ENCODE results near the gene DPP10.

The DPP10 gene

GRCh38 chr2:115163572-115163971 lies 721.1 kb downstream of the DPP10 start:
- DNase-seq = no peak

GRCh38 chr2:115165529-115166109 lies 723.2 kb downstream of the DPP10 start:
- no peak for DNase-seq

GRCh38 chr2:115168457-115168856 lies 726.0 kb downstream of the DPP10 start:
- no peak for DNase-seq

DNA sequence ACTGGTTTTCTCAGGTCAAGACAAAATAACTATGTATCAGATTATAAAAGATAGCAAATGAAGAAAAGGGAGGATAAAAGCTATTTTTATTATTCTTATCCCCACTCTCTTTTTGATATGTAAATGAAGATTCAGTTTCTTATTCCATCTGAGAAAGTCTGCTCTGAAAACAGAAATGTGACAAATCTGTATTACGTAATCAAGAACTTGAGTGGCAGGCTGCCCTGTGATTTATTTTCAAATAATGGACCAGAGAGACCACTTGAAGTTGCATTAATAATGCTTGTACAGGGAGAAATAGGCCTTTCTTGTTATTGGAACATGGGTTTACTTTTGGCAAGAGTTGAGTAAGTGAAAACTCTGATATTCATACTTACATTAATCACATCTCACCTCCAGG lies 727.4 kb downstream of the DPP10 start:
- DNase-seq = no peak

GRCh38 chr2:115171751-115172150 lies 729.3 kb downstream of the DPP10 start:
- DNase-seq = no peak

DNA sequence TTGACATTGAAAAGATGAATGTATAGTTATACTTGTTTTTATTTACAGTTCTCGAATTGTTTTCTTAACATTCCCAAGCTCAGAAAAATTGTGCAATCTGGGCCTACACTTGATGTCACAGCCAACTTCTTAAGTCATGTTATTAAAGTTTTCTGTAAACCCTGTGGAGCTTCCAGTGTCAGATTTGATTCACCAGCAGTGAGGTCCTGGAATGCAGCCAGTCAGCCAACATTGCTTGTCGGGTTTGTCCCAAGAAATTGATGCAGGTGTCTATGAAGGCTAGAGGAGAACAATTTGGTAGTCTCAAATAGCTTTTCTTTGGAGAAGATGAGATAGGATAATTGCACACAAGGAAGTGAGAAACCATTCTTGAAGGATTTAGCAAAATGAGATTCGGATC lies 732.2 kb downstream of the DPP10 start:
- no peak for DNase-seq

DNA sequence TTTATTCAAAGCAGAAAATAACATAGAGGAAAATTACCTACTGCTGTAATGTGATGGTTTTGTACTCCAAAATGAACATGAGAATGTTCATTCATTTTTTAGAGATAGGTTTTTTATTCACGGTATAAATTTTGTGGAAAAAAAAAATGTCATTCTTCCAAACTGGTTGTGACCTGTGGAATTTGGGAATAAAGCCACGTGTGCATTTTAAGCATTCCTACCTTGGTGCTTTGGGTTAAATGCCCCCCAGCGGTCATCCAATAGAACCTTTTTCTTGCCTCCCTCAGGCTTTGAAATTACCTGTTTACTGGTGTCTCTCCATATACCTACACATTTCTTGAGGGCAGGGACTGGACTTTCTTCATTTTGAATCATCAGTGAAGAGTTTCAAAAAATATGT lies 740.7 kb downstream of the DPP10 start:
- no peak for DNase-seq

- no peak for DNase-seq
Observed at GRCh38 chr2:115190459-115190858, 748.0 kb downstream of the DPP10 start.

DNA sequence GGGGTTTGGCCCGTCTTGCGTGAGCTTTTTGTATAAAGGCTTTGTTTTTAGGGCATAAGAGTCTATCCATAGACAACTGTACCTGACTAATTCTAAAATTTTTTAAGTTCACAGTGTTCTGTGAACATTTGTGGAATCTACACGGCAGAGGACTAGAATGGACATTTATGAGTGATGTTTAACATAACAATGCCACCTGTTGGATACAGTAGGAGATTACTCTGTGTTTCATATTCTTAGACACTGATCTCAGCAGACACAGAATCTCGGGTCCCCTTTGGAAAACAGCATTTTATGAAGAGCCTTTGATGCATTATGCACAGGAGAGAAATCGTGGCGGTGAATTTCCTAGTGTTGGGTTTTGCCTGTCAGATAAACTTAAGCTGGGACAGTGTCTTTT lies 752.2 kb downstream of the DPP10 start:
- no peak for DNase-seq

DNA sequence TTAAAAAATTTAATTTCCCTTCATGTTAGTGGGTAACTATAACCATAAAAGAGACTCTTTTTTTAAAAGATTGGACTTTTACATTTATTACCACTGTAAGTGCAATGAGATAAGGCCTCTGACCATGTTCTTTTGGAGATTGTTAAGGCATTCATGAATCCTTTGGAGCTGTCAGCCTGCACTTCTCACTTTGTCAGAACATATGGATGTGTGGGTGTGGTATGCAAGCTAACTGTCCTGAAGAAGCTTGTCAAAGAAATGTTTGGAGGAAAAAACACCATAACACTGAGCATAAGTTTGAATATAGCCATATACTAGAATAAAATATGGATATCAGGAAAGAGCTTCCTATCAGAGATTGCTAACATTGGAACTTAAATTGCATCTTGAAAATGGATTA lies 754.1 kb downstream of the DPP10 start:
- DNase-seq = no peak

GRCh38 chr2:115199966-115200365 lies 757.5 kb downstream of the DPP10 start:
- DNase-seq = no peak

DNA sequence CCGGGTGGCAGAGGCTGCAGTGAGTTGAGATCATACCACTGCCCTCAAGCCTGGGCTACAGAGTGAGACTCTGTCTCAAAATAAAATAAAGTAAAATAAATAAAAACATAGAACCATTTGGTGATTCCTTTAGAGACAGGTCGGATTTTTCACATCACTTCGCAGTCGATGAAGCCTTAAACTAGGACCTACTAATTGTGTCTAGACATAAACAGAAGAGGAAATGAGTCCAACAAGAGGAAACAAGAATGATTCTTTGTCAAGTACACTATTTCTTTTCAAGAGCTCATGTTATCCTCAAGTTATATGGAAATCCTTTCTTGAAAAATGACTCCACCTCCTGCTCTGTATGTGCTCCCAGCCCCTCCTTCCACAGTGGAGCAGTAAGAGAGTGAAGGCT lies 758.9 kb downstream of the DPP10 start:
- no peak for DNase-seq

DNA sequence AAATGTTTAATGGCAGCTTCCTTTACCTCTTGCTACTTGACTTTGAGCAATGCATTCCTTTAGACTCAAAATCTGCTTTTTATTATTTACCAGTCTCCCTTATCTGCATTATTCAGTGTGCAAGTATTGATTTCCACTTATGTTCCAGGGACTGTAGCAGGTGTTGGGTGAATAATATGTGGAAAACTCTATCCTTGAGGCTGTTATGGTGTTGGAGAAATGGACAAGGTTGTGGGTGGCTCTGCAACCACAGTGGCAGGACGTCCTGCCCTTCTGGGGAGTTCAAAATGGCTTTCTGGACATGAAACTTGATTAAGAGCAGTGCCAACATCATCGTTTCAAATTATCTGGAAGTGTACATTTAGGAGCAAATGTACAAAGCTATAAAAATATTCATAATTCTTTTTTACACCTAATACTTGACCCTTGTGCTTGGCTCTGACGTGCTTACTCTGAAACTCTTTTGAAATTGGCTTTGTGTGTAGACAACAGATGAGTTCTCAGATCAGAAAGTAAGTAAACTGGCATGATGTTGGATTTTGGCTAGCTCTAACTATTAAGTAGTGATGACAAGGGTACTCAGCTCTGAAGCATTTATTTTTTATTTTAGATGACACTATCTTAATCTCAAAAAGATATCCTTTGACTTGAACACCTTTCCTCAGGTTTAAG lies 766.2 kb downstream of the DPP10 start:
- no peak for DNase-seq

DNA sequence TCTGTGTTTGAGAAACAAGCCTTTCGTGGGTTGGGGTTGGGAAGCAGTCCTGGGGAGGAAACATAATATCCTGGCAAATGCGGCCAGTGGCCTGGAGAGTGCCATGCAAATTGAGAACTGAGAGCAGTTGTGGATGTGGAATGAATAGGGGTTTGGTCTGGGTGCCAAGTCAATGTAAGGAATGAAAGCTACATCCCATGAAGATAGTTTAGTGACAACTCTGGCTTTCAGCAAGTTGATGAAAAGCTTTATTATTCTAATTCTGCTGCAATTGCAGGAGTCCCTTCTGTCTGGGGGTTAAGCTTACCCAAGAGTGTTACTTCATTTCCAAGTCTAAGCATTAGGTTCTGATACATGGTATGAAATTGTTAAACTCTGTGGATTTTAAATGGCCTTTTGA lies 771.6 kb downstream of the DPP10 start:
- DNase-seq = no peak

DNA sequence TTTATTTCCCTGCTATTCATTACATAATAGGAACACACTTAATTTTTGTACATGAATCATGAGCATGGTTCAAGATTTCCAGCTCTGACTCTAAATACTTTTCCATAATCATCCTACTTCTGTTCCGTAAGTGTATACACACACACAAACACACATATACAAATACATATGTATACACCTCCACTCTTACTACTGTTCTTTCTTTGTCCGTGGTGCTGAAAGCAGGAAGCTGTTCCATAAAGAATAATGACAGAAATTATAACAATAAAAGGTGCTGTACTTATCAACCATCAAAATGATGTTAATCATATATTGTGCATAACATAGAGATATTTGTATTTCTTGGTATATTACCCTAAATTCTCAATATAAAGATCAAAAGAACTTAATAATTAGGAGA lies 776.9 kb downstream of the DPP10 start:
- DNase-seq = no peak

- DNase-seq = no peak
Observed at GRCh38 chr2:115234186-115234585, 791.7 kb downstream of the DPP10 start.

DNA sequence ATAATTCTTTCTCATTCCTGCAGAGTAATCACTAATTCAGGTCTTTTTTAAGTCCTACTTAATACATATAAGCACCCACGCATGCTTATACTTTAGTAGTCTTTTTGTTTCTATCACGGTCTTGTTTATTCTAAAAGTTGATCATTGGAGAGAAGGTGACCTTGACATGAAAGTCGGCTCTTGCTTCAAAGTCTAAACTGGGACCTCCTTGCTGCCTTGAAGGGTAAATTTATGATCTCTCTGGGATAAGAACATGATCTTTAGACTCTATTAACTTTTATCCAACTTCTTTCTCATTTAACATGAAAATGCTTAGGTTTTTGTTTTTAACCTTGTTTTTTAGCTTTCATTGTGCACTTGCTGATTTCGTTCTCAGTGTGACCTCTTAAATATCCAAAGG lies 792.3 kb downstream of the DPP10 start:
- DNase-seq = no peak

DNA sequence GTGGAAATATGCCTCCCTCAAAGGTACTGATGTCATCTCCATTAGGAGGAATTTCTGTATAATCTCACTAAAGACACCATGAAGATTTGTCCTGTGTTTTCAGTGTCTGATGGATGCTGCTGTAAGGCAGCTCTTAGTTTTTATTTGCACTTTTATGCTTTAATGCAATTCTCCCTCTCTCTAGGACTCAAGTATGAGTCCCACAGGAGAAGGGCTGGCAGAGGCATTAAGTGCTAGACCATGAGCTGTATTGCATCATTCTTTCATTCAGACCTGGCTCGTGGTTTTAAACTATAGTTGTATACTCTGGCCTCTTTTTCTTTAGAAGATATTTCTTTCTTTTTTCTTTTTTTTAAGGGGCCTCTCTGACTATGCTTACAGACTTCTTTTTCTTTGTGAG lies 805.6 kb downstream of the DPP10 start:
- DNase-seq = no peak

- DNase-seq = no peak
Observed at GRCh38 chr2:115277366-115277765, 834.9 kb downstream of the DPP10 start.

DNA sequence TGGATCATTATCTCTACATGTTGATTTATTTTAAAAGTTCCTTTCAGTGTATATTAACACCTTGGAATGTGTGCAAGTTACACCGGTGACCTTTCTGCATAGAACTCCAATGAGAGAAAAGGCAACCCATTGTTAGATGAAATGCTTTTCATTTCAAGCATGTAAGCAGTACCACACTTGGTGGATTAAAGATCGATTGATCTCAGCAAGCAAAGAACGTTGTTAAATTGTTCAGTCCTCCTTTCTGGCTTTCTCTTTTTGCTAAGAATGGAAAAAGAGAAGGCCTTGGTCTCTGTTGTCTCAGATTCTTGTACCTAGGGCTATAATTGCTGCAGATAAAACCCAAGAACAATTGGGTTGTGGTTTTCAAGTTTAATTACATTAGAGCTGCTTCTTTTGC lies 843.0 kb downstream of the DPP10 start:
- no peak for DNase-seq

DNA sequence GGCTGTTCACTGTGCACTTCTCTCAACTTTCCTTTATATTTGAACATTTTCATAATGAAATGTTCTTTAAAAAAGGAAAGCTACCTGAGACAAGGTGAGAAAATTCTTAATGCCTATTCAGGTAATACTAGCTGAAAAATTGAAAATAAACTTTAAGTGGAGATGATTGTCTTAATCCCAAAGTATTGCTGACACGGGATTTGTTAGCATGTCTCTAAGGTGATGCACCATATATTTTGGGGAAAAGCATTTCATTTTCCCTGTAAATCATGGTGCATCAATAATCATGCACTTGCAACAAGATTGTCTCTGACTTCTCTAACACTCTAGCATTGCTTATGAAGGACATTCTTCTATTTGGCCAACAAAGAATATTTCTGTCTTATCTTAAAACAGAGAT lies 848.0 kb downstream of the DPP10 start:
- DNase-seq = no peak

- DNase-seq = no peak
Observed at GRCh38 chr2:115292742-115293141, 850.3 kb downstream of the DPP10 start.

- DNase-seq = no peak
Observed at GRCh38 chr2:115294999-115295398, 852.6 kb downstream of the DPP10 start.

GRCh38 chr2:115297056-115297455 lies 854.6 kb downstream of the DPP10 start:
- DNase-seq = no peak

DNA sequence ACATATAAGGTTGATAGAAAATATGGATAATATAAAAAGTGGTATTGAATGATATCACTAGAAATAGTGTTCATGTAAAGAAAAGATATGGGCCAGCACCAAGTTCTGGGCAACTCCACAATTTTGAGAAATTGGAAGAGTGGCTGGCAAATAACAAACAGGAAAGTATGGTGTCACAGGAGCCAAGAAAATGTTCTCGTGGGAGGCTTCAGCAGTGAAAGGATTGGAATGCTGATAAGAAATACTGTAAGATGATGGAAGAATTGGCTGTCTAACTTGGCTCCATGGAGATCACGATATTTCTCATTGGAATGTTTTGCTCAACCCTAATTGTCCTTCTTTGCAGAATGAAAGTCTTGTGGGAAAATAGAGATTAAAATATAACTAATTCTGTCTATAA lies 856.8 kb downstream of the DPP10 start:
- DNase-seq = no peak
